Psoas muscle (tissue), 8 donors: Measurements from ENCODE around the gene RNF25. TPM values are rescaled to one million over a fixed set of nuclear protein-coding genes. Genes with fewer than 3 reads are reported as not detected.
A peak's percentile ranks its signal among the peaks of the same experiment; 100 is the strongest.

Source experiments
- ATAC-seq, 4 donors: fragments of 200-7000 bp; cut with Tn5 transposase; one replicate each; pipeline ENCODE4 v1.9.1; 2020; ENCODE audit warnings: moderate library complexity in 3 of 4, mild to moderate bottlenecking in 2 of 4
- DNase-seq, 2 donors: peaks; one replicate each; pipeline ENCODE4 v3.0.0-alpha.2; 2020
- H3K27ac ChIP-seq: fragments of 200-600 bp; one replicate; pipeline ENCODE4 v1.8.0; 2022
- H3K27me3 ChIP-seq, 3 donors: fragments of 200-600 bp in 1 of 3; one replicate each; pipeline versions ENCODE4 v1.6.1 to v1.8.0; 2013 to 2022; ENCODE audit warnings: low read length in 2 of 3, mild to moderate bottlenecking in 2 of 3, moderate library complexity in 1 of 3; ENCODE audit not compliant: insufficient read depth in 3 of 3
- H3K36me3 ChIP-seq, 2 donors: fragments of 200-600 bp in 1 of 2; one replicate each; pipeline versions ENCODE4 v1.6.1 to v1.8.0; 2013 to 2022; ENCODE audit warnings: low read depth in 1 of 2, mild to moderate bottlenecking in 1 of 2, moderate library complexity in 1 of 2; ENCODE audit not compliant: insufficient read depth in 1 of 2
- H3K4me1 ChIP-seq: fragments of 200-600 bp; one replicate; pipeline ENCODE4 v1.8.0; 2022
- H3K4me3 ChIP-seq: fragments of 200-600 bp; one replicate; pipeline ENCODE4 v1.8.0; 2022; ENCODE audit warnings: mild to moderate bottlenecking
- H3K9me3 ChIP-seq: fragments of 200-600 bp; one replicate; pipeline ENCODE4 v1.8.0; 2022
- CTCF ChIP-seq: fragments of 200-600 bp; IDR thresholded peaks from one replicate; pipeline ENCODE4 v1.8.0; 2022; ENCODE audit warnings: antibody characterized with exemption
- WGBS, 3 donors: extraction: QIAGEN DNeasy Blood & Tissue Kit; methylation state at CpG; one replicate each; pipeline versions ENCODE4 v1.1.6 to v1.1.7; 2013; 5-methylcytosine and 5-hydroxymethylcytosine counted together
- intact Hi-C, 2 donors: fragments of 100-400 bp; cut with DNase I; formaldehyde crosslinking; loops; one replicate each; pipeline versions ENCODE4 v1.11.0 to v1.14.2; 2022
- polyA plus RNA-seq, 3 donors: library from polyadenylated mRNA; stranded (reverse); fragments of 200-250 nt; gene quantifications; one replicate each; pipeline ENCODE4 v1.2.3, GENCODE V29; 2013
- total RNA-seq, 4 donors: library from RNA; stranded (reverse); fragmentation: NEBNext Ultra II Directional in 2 of 4; extraction: Animal tissue kit (Norgen Biotek cat#: 25700) in 2 of 4; gene quantifications; one replicate each; pipeline versions ENCODE4 v1.2.1 to v1.2.4, GENCODE V29; 2021 to 2023
- donor health status: healthy with polysubstance abuse.
- donor health status: DM: no; HTN: no; CAD: no; lungs with moderate emphysema.
- donor health status: Bipolar disorder and iron deficiency.
- donor health status: healthy.
- donor health status: DM: yes; HTN: yes; CAD: no.
- donor health status: DM: no; HTN: no; CAD: no.
- donor health status: DM: no; HTN: no; CAD: no.
- donor health status: DM: yes; HTN: yes; CAD: no.

RNF25 gene
- total and polyA plus RNA-seq, 7 donors, result 14.5 to 32.0 (median 22.9) TPM

- Histone ChIP-seq H3K4me3 (no peak overlapping the region), H3K27ac (no peak overlapping the region), H3K4me1 (no peaks in the 10 kb centered on the region), H3K36me3 (peaks cover 2 to 21% of the 10 kb centered on the region in 2 donors), H3K9me3 (no peaks in the 10 kb centered on the region), H3K27me3 (no peaks in the 10 kb centered on the region)
- no peak for TF ChIP-seq CTCF
- DNase-seq (no peak), ATAC-seq (no peak)
- intact Hi-C loops, result no loop called here
- WGBS, 3 donors, result 81 to 91% (median 82%) methylated on average over 4 of the region's 4 CpGs
These were observed 31.5 kb upstream of the RNF25 start for GRCh38 chr2:218703341-218703740.

GRCh38 chr2:218701806-218702205 is 30.0 kb upstream of the RNF25 start:
- DNase-seq, result no peak
- H3K27ac ChIP-seq, result no peak overlapping the region
- no peak overlapping the region for H3K4me3 ChIP-seq
- H3K9me3 ChIP-seq, result no peaks in the 10 kb centered on the region
- intact Hi-C loops, result no loop called here
- peaks cover 2 to 25% of the 10 kb centered on the region in 2 donors for H3K36me3 ChIP-seq
- ATAC-seq, result peak in 2 of 4 donors; percentile 23 to 63
- no peaks in the 10 kb centered on the region for H3K27me3 ChIP-seq
- H3K4me1 ChIP-seq, result no peaks in the 10 kb centered on the region
- no peak for TF ChIP-seq CTCF
- WGBS, 3 donors, result 87 to 88% (median 88%) methylated on average over 2 of the region's 2 CpGs

- WGBS, 3 donors, result 59 to 88% (median 59%) methylated on average over 8 of the region's 8 CpGs
- intact Hi-C loops, result no loop called here
- DNase-seq (peak in 1 of 2 donors; percentile 58), ATAC-seq (peak; percentile 54 to 85 (median 78))
- peaks cover 2 to 46% of the 10 kb centered on the region in 2 donors for H3K36me3 ChIP-seq
- no peaks in the 10 kb centered on the region for H3K4me1 ChIP-seq
- H3K9me3 ChIP-seq, result no peaks in the 10 kb centered on the region
- no peak overlapping the region for H3K27ac ChIP-seq
- no peak overlapping the region for H3K4me3 ChIP-seq
- H3K27me3 ChIP-seq, result no peaks in the 10 kb centered on the region
- TF ChIP-seq CTCF, result no peak
These were observed 27.1 kb upstream of the RNF25 start for GRCh38 chr2:218698885-218699284.

- Histone ChIP-seq H3K4me3 (no peak overlapping the region), H3K4me1 (peaks cover 12% of the 10 kb centered on the region), H3K27me3 (no peaks in the 10 kb centered on the region), H3K36me3 (peaks cover 5 to 69% of the 10 kb centered on the region in 2 donors), H3K27ac (no peak overlapping the region), H3K9me3 (no peaks in the 10 kb centered on the region)
- DNase-seq (no peak), ATAC-seq (no peak)
- no peak for TF ChIP-seq CTCF
- WGBS, 3 donors, result 87 to 92% (median 91%) methylated on average over 3 of the region's 3 CpGs
- intact Hi-C loops, result no loop called here
These were observed 22.8 kb upstream of the RNF25 start for GRCh38 chr2:218694405-218695145.

- DNase-seq (no peak), ATAC-seq (peak; percentile 68 to 81 (median 76))
- Histone ChIP-seq H3K4me3 (no peak overlapping the region), H3K27me3 (no peaks in the 10 kb centered on the region), H3K36me3 (peaks cover 5 to 59% of the 10 kb centered on the region in 2 donors), H3K9me3 (no peaks in the 10 kb centered on the region), H3K27ac (peak overlapping the region; percentile 36), H3K4me1 (peaks cover 16% of the 10 kb centered on the region)
- TF ChIP-seq CTCF, result no peak
- intact Hi-C loops, result no loop called here
These were observed 19.4 kb upstream of the RNF25 start for GRCh38 chr2:218691234-218691633.
